ENCODE data around the gene CERK.

The CERK gene

GRCh38 chr22:46764140-46764680 is 26.2 kb upstream of the CERK start:
- no peak for DNase-seq

GRCh38 chr22:46763051-46763705 is 25.1 kb upstream of the CERK start:
- DNase-seq = no peak

GRCh38 chr22:46762238-46763050 is 24.4 kb upstream of the CERK start, which contains the start of gene TBC1D22A:
Gene TBC1D22A, plus strand, starts transcription at chr22:46762650. Its CDS starts 137 bp downstream, at chr22:46762787.
- DNase-seq = peak; percentile 87

- no peak for DNase-seq
Observed at GRCh38 chr22:46761539-46762237, 23.6 kb upstream of the CERK start.

GRCh38 chr22:46761017-46761416 is 23.0 kb upstream of the CERK start:
- DNase-seq = no peak

GRCh38 chr22:46758867-46759290 is 20.8 kb upstream of the CERK start:
- no peak for DNase-seq

- DNase-seq = no peak
Observed at GRCh38 chr22:46758121-46758520, 20.1 kb upstream of the CERK start.

- no peak for DNase-seq
Observed at GRCh38 chr22:46757104-46757503, 19.1 kb upstream of the CERK start.

- no peak for DNase-seq
Observed at GRCh38 chr22:46756097-46756496, 18.0 kb upstream of the CERK start.

- no peak for DNase-seq
Observed at GRCh38 chr22:46755525-46755924, 17.5 kb upstream of the CERK start.

GRCh38 chr22:46754826-46755225 is 16.8 kb upstream of the CERK start:
- DNase-seq = no peak

GRCh38 chr22:46754110-46754799 is 16.2 kb upstream of the CERK start:
- DNase-seq = no peak

- no peak for DNase-seq
Observed at GRCh38 chr22:46753761-46754109, 15.7 kb upstream of the CERK start.

- DNase-seq = no peak
Observed at GRCh38 chr22:46753360-46753759, 15.3 kb upstream of the CERK start.

GRCh38 chr22:46752988-46753310 is 14.9 kb upstream of the CERK start:
- no peak for DNase-seq

GRCh38 chr22:46752286-46752987 is 14.4 kb upstream of the CERK start:
- no peak for DNase-seq

- no peak for DNase-seq
Observed at GRCh38 chr22:46750863-46751443, 12.9 kb upstream of the CERK start.

GRCh38 chr22:46750530-46750800 is 12.4 kb upstream of the CERK start:
- DNase-seq = no peak

GRCh38 chr22:46749682-46750529 is 11.9 kb upstream of the CERK start:
- DNase-seq = no peak

GRCh38 chr22:46748908-46749675 is 11.0 kb upstream of the CERK start:
- no peak for DNase-seq
